HG03460 (cell line): Measurements from ENCODE around the gene UBXN4.
"Not testable (repeated sequence)": the region's sequence is repeated elsewhere in the genome, so short reads cannot be mapped to it uniquely, and the experiment has no call there.

Experiments
- ATAC-seq: cut with Tn5 transposase; IDR thresholded peaks from one replicate; pipeline ENCODE4 v1.9.1; 2021; ENCODE audit not compliant: unreplicated experiment

Gene UBXN4

GRCh38 chr2:135762022-135762421 lies 20.4 kb downstream of the UBXN4 start:
- no peak for ATAC-seq

DNA sequence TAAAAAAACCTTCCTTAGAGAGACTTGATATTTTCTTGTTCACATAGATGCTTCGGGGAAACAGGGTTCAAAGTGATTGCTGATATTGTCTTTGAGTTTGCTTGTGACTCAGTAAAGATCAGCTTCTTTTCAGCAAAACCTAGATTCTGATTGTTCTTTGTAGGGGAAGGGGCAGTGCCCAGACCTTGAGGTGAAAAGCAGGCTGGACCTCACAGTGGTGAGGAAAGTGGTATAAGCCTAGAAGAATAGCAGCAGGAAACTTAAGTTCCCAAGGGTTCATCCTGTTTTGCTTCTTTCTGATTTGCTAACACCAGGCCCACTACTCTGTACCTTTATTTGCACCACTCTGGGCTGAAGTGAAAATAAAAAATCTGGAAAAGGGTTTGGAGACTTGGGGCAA lies 20.9 kb downstream of the UBXN4 start:
- no peak for ATAC-seq

- ATAC-seq: no peak
Measured at GRCh38 chr2:135768863-135769262, 27.2 kb downstream of the UBXN4 start.

DNA sequence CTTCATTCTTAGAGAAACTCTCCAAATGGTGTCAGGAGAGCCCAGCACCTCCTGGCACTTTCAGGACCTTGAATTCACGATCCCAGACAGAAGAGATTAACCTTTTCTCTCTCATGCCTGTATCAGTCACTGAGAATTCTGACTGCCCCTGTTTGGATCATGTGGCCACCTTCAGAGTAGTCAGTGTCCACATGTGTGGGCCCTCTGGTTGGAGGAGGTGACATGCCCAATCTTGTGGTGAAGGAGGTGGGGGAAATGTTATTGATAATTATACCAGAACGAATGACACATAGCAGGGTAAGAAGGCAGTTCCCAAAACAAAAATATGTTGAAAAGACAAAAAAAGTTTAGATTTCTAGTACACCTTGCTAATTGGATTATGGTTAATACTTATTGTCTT lies 31.7 kb downstream of the UBXN4 start:
- ATAC-seq: no peak

- ATAC-seq: no peak
Measured at GRCh38 chr2:135773917-135774316, 32.3 kb downstream of the UBXN4 start.

DNA sequence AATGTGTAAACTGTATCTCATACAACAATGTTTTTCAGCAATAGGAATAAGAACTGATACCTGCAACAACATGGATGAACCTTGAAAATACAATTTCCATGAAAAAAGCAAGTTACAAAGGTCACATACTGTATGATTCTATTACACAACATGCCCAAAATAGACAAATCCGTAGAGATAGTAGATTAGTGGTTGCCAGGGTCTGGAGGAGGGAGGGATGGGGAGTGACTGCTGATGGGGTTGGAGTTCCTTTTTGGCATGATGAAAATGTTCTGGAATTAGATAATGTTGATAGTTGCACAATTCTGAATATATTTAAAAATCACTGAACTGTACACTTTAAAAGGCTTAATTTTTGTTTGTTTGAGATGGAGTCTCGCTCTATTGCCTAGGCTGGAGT lies 33.8 kb downstream of the UBXN4 start:
- ATAC-seq: no peak

DNA sequence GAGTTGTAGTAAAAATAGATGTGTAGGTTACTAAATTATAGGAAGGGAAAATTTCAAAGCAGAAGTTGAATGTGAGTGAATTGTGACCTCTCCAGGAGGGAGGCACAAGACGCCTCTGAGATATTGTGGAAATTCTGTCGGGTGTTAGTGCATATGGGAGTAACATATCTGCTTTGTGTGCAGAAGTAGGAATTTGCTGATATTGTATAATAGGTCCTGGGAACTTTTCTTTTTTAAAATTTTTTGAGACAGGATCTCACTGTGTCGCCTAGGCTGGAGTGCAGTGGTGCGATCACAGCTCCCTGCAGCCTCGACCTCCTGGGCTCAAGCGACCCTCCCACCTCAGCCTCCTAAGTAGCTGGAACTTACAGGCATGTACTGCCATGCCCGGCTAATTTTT lies 34.7 kb downstream of the UBXN4 start:
- ATAC-seq: no peak

GRCh38 chr2:135782231-135782630 lies 40.6 kb downstream of the UBXN4 start:
- ATAC-seq: no peak

DNA sequence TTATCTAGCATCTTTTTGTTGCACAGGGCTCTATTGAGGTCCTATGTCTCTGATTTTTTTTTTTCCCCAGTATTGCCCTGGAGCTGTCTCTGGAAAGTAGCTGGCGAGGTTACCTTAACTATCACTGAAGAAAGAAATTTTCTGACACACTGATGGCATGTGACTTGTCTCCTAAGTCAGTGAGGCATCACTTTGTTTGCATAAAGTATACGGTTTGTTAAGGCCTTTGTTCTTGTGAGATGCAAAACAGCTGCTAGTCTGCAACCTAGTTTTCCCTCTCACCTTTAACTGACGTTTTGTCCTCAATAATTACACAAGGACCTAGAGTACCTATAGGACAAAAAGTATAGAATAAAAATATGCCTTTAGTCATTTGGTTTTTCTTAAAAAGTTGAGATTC lies 41.8 kb downstream of the UBXN4 start:
- ATAC-seq: no peak

DNA sequence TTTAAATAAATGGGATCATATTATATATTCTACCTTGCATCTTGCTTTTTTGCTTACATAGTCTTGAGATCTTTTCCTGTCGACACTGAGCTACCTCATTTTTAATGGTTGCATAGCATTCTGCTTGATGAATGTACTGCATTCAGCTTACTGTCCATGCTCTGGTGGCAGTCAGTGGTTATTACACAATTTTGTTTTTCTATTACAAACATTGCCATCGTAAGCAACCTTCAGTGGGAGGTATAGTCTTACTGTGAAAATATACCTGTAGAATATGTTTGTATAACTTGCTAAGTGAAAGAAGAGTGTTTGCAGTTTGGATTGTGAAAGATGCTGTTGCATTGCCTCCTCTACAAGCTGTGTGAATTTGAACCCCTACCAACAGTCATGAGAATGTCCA lies 43.4 kb downstream of the UBXN4 start:
- no peak for ATAC-seq

DNA sequence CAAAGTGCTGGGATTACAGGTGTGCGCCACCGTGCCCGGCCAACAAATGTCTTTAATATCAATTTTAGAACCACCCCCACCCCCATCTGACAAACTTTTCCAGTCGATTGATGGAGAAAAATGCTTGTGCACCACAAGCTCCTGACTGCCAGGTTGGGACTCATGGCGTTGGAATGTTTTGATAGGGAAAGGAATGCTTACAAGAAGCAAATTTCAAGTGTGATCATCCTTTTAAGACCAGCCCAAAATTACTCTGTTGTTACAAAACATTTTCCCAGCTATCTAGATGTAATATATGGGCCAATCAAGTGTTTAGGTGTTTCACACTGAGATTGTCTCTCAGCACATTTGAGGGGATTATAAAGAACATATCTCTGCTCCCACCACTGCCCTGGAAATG lies 45.2 kb downstream of the UBXN4 start:
- no peak for ATAC-seq

DNA sequence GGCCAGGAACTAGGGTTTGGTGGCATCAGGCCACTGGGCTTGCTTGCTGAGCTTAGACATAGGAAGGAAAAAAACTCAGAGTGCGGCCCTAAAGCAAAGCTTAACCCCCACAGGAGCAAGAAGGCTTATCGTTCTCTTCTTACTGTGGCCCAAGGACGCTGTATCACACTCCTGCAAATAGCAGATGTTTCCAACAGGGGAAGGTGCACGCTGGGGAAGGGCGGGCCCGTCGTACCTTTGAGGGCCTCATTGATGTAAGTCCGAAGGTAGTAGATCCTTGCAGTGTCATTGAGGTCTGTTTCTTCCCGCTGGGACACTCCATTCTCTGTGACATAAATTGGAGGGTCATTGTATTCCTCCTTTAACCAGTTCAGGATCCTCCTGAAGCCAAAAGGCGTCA lies 48.8 kb downstream of the UBXN4 start:
- ATAC-seq: no peak

GRCh38 chr2:135791418-135792190 lies 49.9 kb downstream of the UBXN4 start:
- ATAC-seq: no peak

GRCh38 chr2:135792401-135793150 lies 50.9 kb downstream of the UBXN4 start:
- no peak for ATAC-seq

DNA sequence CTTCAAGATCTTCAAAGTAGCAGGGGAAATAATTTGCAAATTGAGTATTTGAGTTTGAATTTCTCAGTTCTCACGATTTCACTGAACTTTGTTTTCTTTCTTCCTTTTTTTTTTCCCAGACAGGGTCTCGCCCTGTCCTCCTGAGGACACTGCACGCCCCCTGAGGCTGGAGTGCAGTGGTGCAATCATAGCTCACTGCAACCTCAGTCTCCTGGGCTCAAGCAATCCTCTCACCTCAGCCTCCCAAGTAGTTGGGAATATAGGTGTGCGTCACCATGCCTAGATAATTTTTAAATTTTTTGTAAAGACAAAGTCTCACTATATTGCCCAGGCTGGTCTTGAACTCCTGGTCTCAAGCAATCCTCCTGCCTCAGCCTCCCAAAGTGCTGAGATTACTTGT lies 54.0 kb downstream of the UBXN4 start:
- not testable (repeated sequence) for ATAC-seq

DNA sequence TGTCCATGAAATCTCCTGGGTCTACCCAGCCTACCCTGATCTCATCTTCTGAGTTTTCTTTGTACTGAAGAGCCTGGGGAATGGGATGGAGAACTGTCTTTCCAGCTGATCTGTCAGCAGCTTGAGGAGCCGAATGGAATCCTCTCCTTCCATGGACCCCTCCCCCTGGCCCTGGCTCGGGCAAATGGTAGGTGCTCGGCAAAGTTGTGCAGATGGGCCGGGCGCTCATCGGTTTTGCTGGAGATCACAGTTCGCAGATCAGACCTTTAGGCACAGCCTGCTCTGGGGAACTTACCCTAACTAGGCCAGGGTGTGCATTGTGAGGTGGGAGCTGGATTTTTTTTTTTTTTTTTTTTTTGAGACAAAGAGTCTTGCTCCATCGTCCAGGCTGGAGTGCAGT lies 55.0 kb downstream of the UBXN4 start:
- ATAC-seq: no peak

DNA sequence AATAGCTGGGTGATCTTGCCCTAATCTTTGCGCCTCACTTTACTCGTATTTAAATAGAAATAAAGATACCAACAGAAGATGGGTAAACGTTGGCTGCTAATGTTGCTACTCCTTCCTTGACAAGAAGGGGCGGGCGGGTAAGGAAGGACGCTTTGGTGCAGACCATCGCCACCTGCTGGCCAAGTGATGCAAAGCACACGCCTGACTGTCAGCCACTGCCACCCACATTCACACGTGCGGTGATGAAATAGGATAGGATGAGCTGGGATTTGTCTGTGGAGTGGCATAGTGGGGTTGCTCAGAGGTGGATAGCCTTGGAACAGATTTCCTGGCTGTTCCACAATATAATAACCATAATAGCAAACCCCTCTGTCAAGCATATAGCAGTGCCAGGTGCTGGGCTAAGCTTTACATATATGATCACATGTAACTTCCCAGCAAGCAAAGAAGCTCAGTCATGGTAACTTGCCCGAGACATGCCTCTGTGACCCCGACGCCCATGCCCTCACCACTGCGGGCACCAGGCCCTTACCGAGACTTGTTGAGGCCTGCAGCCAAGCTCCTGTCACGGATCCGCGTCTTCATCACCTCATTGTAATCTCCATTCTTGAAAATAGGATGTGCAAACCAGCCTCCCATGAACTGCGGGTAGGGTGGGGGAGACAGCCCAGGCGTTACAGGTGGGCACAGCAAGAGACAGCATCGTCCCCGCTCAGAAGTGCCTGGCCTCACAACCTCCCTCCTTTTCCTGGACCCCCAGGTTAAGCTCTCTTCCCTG lies 56.0 kb downstream of the UBXN4 start:
- peak; percentile 62 for ATAC-seq

DNA sequence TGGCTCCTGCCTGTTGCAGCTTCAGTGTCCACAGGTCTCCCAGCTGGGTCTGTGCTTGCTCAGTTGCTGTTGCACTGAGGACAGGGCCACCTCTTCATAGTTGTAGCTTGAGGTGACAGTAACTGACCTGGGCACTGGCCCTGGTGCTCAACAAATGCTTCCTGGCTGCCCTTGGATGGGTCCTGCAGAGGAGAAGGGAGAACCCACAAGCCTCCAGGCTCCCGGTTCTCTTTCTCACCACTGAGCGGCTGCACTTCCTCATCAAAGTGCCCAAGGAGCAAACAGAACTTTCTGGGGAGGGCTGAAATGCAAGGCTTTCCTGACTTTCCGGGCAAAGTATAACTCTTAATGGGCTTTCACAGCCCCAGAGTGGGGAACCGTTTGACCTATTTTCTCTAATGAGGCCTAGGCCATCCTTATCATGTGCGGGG lies 56.6 kb downstream of the UBXN4 start:
- no peak for ATAC-seq

- ATAC-seq: no peak
Measured at GRCh38 chr2:135798762-135799161, 57.1 kb downstream of the UBXN4 start.

DNA sequence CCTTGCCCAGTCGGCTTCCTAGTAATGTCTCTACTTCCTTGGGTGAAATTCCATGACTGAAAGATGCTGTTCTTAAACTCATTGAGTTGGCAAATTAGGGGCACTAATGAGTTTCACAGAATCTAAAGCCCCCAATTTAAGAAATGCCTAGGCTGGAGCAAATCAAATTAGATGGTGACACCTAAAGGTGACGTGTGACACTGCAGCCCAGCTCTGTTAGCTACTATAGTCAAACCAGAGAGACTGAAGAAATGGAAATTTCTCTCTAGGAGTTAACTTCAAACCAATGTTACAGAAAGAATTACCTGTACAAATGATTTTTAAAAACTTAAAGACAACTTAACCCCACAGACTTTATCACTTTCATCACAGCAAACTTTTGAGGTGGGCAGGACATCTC lies 58.1 kb downstream of the UBXN4 start:
- no peak for ATAC-seq

GRCh38 chr2:135800513-135801460 lies 59.1 kb downstream of the UBXN4 start:
- no peak for ATAC-seq
